ENCODE results near the gene APLP1. TPM values are rescaled to one million over a fixed set of nuclear protein-coding genes. Genes with fewer than 3 reads are reported as not detected.

APLP1 gene
- total RNA-seq, 1 experiment from 2014 or later = 2.0 TPM

DNA sequence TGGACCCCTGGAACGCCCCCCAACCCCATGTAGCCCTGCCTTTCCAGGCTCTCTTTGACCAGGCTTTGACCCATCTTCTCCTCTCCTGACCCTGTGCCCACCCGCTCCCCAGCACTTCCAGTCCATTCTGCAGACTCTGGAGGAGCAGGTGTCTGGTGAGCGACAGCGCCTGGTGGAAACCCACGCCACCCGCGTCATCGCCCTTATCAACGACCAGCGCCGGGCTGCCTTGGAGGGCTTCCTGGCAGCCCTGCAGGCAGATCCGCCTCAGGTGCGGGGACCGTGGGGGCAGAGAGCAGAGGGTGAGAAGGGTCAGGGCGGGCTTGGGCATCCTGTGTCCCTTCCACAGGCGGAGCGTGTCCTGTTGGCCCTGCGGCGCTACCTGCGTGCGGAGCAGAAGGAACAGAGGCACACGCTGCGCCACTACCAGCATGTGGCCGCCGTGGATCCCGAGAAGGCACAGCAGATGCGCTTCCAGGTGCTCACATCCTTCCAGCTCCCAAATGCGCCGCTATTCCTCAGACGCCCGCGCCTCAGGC lies 6.1 kb downstream of the APLP1 start:
- no peak for DNase-seq
- Histone ChIP-seq H3K27ac (no peak overlapping the region), H3K9me2 (ENCODE audit: insufficient read depth) (no peaks in the 10 kb centered on the region), H4K20me1 (ENCODE audit: insufficient read depth) (no peaks in the 10 kb centered on the region), H3K36me3 (ENCODE audit: low read depth) (no peaks in the 10 kb centered on the region), H3F3A (ENCODE audit: insufficient read depth, low read depth) (no peaks in the 10 kb centered on the region), H3K4me1 (replicated peaks; ENCODE audit: insufficient read depth) (no peaks in the 10 kb centered on the region), H3K27me3 (ENCODE audit: insufficient read depth, low read depth) (peaks cover 52% of the 10 kb centered on the region), H2AFZ (no peak overlapping the region), H3K4me3 (no peak overlapping the region), H3K79me2 (ENCODE audit: low read depth) (no peaks in the 10 kb centered on the region), H3K9me3 (ENCODE audit: insufficient read depth, low read depth) (no peaks in the 10 kb centered on the region), H3K4me2 (no peak overlapping the region)
- ChIA-PET POLR2A (ENCODE audit: unreplicated experiment) (no interaction called here), CTCF (no interaction called here)
- intact Hi-C loops (cut with micrococcal nuclease; ENCODE audit: unreplicated experiment) = no loop called here
- no TSS peak for BruUV-seq (replicated peaks)
- TF ChIP-seq EZH2 (IDR thresholded peaks at IDR 0.05; ENCODE audit: low read depth) = no peak
- TF ChIP-seq, protein P1, sequence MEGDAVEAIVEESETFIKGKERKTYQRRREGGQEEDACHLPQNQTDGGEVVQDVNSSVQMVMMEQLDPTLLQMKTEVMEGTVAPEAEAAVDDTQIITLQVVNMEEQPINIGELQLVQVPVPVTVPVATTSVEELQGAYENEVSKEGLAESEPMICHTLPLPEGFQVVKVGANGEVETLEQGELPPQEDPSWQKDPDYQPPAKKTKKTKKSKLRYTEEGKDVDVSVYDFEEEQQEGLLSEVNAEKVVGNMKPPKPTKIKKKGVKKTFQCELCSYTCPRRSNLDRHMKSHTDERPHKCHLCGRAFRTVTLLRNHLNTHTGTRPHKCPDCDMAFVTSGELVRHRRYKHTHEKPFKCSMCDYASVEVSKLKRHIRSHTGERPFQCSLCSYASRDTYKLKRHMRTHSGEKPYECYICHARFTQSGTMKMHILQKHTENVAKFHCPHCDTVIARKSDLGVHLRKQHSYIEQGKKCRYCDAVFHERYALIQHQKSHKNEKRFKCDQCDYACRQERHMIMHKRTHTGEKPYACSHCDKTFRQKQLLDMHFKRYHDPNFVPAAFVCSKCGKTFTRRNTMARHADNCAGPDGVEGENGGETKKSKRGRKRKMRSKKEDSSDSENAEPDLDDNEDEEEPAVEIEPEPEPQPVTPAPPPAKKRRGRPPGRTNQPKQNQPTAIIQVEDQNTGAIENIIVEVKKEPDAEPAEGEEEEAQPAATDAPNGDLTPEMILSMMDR (conservative IDR thresholded peaks at IDR 0.05) = no peak

- Histone ChIP-seq H3F3A (ENCODE audit: insufficient read depth, low read depth) (no peaks in the 10 kb centered on the region), H3K4me3 (no peak overlapping the region), H3K9me3 (ENCODE audit: insufficient read depth, low read depth) (no peaks in the 10 kb centered on the region), H2AFZ (no peak overlapping the region), H3K36me3 (ENCODE audit: low read depth) (no peaks in the 10 kb centered on the region), H4K20me1 (ENCODE audit: insufficient read depth) (no peaks in the 10 kb centered on the region), H3K27ac (no peak overlapping the region), H3K4me2 (no peak overlapping the region), H3K79me2 (ENCODE audit: low read depth) (no peaks in the 10 kb centered on the region), H3K4me1 (replicated peaks; ENCODE audit: insufficient read depth) (no peaks in the 10 kb centered on the region), H3K27me3 (ENCODE audit: insufficient read depth, low read depth) (peaks cover 51% of the 10 kb centered on the region), H3K9me2 (ENCODE audit: insufficient read depth) (no peaks in the 10 kb centered on the region)
- TF ChIP-seq, protein P1 (conservative IDR thresholded peaks at IDR 0.05) = no peak
- no peak for TF ChIP-seq EZH2 (IDR thresholded peaks at IDR 0.05; ENCODE audit: low read depth)
- no TSS peak for BruUV-seq (replicated peaks)
- POLR2A ChIA-PET (ENCODE audit: unreplicated experiment) = interaction anchor here (0.5 kb wide), 1 partner anchor 105 kb away, joined by 26 read pairs; no protein-coding TSS in a partner anchor
- intact Hi-C loops (cut with micrococcal nuclease; ENCODE audit: unreplicated experiment) = no loop called here
- CTCF ChIA-PET = interaction anchor here (0.8 kb wide), 1 partner anchor 52 kb away, joined by 6 read pairs; no protein-coding TSS in a partner anchor
- DNase-seq = no peak
Observed at GRCh38 chr19:35879068-35879467, 10.7 kb downstream of the APLP1 start.

DNA sequence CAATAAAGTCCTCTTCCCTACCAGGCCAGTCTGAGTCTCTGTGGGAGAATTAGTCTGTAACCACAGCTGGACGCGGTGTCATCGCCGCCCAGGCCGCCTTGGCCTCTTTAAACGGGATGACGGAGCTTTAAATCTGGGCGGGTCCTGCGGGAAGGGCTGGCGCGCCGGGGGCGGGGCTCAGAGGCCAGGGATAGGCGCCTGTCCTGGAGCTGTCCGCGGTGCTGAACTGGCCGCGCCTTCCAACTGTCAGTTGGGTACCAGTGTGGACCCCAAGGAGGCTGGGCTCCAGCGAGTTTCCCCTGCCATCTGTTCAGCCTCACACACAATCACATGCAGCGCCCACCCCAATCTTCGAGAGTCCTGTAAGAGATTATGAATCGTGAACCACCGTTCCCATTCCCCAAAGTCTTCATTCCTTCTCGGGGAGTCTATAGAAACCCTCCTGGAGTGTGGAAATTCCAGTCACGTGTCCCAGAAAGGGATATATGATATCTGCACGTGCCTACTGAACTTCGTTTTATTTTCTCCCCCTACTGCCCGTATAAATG lies 11.5 kb downstream of the APLP1 start:
- no peaks in the 10 kb centered on the region for H3K79me2 ChIP-seq (ENCODE audit: low read depth)
- no peaks in the 10 kb centered on the region for H3K9me2 ChIP-seq (ENCODE audit: insufficient read depth)
- no peaks in the 10 kb centered on the region for H3K4me1 ChIP-seq (replicated peaks; ENCODE audit: insufficient read depth)
- H4K20me1 ChIP-seq (ENCODE audit: insufficient read depth) = no peaks in the 10 kb centered on the region
- no peak overlapping the region for H2AFZ ChIP-seq
- no peak overlapping the region; the same call in 1 of the 2 replicates for H3K4me2 ChIP-seq
- no peaks in the 10 kb centered on the region for H3F3A ChIP-seq (ENCODE audit: insufficient read depth, low read depth)
- ChIA-PET CTCF (interaction anchor here (0.8 kb wide), 1 partner anchor 51 kb away, joined by 6 read pairs; no protein-coding TSS in a partner anchor), POLR2A (ENCODE audit: unreplicated experiment) (no interaction called here)
- TF ChIP-seq EZH2 (IDR thresholded peaks at IDR 0.05; ENCODE audit: low read depth) = no peak
- TF ChIP-seq, protein P1 (conservative IDR thresholded peaks at IDR 0.05) = no peak
- intact Hi-C loops (cut with micrococcal nuclease; ENCODE audit: unreplicated experiment) = no loop called here
- no peak overlapping the region for H3K27ac ChIP-seq
- BruUV-seq (replicated peaks) = no TSS peak
- H3K36me3 ChIP-seq (ENCODE audit: low read depth) = no peaks in the 10 kb centered on the region
- H3K4me3 ChIP-seq = no peak overlapping the region
- H3K9me3 ChIP-seq (ENCODE audit: insufficient read depth, low read depth) = no peaks in the 10 kb centered on the region
- peak; percentile 73 to 87 for DNase-seq
- peaks cover 43% of the 10 kb centered on the region for H3K27me3 ChIP-seq (ENCODE audit: insufficient read depth, low read depth)
